Measurements from ENCODE around the gene BRD4.

DNA sequence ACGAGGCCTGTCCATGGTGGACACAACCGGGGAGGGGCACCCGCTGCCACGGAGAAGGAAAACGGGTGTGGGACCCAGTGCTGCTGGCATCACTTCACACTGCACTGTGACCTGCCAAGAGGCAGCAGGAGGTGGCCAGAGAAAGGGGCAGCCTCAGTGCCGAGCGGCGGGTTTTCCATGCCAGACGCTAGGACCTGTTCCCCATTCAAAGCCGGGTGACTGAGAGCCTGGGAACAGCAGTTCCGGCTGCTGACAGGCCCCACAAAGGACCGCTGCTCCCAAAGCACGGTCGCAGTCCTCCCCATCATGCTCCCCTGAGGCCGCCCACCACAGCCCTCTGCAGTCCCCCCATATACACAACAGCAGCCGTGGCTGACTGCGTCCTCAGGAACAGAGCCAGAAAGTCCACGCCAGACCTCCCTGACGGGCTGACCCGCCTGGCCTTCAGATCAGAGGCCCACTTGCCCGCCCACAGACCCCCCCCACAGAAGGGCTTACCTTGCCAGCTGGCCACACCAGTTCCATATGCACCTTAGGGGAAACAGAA, 41.8 kb upstream of the BRD4 start:
- no peak for TF ChIP-seq EZH2 (IDR thresholded peaks at IDR 0.05; ENCODE audit: low read length)
- TF ChIP-seq, protein P1, sequence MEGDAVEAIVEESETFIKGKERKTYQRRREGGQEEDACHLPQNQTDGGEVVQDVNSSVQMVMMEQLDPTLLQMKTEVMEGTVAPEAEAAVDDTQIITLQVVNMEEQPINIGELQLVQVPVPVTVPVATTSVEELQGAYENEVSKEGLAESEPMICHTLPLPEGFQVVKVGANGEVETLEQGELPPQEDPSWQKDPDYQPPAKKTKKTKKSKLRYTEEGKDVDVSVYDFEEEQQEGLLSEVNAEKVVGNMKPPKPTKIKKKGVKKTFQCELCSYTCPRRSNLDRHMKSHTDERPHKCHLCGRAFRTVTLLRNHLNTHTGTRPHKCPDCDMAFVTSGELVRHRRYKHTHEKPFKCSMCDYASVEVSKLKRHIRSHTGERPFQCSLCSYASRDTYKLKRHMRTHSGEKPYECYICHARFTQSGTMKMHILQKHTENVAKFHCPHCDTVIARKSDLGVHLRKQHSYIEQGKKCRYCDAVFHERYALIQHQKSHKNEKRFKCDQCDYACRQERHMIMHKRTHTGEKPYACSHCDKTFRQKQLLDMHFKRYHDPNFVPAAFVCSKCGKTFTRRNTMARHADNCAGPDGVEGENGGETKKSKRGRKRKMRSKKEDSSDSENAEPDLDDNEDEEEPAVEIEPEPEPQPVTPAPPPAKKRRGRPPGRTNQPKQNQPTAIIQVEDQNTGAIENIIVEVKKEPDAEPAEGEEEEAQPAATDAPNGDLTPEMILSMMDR (optimal IDR thresholded peaks at IDR 0.05 in 1 of 3, IDR thresholded peaks at IDR 0.05 in 1 of 3, conservative IDR thresholded peaks at IDR 0.05 in 1 of 3; ENCODE audit: extremely low read depth in 1 of 3, insufficient read depth in 2 of 3, low read length in 3 of 3) = no peak
